Right lobe of liver (tissue), 6 donors: ENCODE results near the gene CA14. TPM values are rescaled to one million over a fixed set of nuclear protein-coding genes. Genes with fewer than 3 reads are reported as not detected.

Experiments
- ATAC-seq, 4 donors: fragments of 200-7000 bp; cut with Tn5 transposase; one replicate each; pipeline ENCODE4 v1.9.1; 2020; ENCODE audit warnings: mild to moderate bottlenecking in 4 of 4, moderate library complexity in 4 of 4
- DNase-seq, 3 donors: peaks; one replicate each; pipeline ENCODE4 v3.0.0-alpha.2; 2020
- H3K27ac ChIP-seq, 3 donors: fragments of 200-600 bp; one replicate each; pipeline ENCODE4 v1.8.0; 2022
- H3K27me3 ChIP-seq, 2 donors: fragments of 200-600 bp; one replicate each; pipeline ENCODE4 v1.8.0; 2022
- H3K36me3 ChIP-seq, 4 donors: fragments of 200-600 bp; sonication (generic) in 1 of 4; one replicate each; pipeline versions ENCODE4 v1.5.1 to v1.8.0; 2017 to 2022; ENCODE audit warnings: control low read depth in 1 of 4
- H3K4me1 ChIP-seq, 4 donors: fragments of 200-600 bp; sonication (generic) in 1 of 4; one replicate each; pipeline versions ENCODE4 v1.5.1 to v1.8.0; 2017 to 2022; ENCODE audit warnings: control low read depth in 1 of 4
- H3K4me3 ChIP-seq, 3 donors: fragments of 200-600 bp; one replicate each; pipeline ENCODE4 v1.8.0; 2022
- H3K9me3 ChIP-seq, 4 donors: fragments of 200-600 bp; sonication (generic) in 1 of 4; one replicate each; pipeline versions ENCODE4 v1.5.1 to v1.8.0; 2017 to 2022; ENCODE audit warnings: control low read depth in 1 of 4
- CTCF ChIP-seq, 4 donors: fragments of 200-600 bp in 3 of 4; fragments of 450-650 bp in 1 of 4; IDR thresholded peaks; one replicate each; pipeline versions ENCODE4 v1.5.1 to v1.8.0; 2016 to 2022; ENCODE audit warnings: antibody characterized with exemption in 4 of 4, mild to moderate bottlenecking in 2 of 4
- POLR2A ChIP-seq: fragments of 450-650 bp; IDR thresholded peaks from one replicate; pipeline ENCODE4 v1.6.1; 2017; ENCODE audit warnings: antibody characterized with exemption, mild to moderate bottlenecking
- WGBS: methylation state at CpG from one replicate; pipeline ENCODE4 v1.1.6; 2018; ENCODE audit warnings: low coverage, low lambda C conversion rate; ENCODE audit not compliant: insufficient coverage; ENCODE audit errors: missing lambda C conversion rate; 5-methylcytosine and 5-hydroxymethylcytosine counted together
- intact Hi-C, 2 donors: fragments of 100-400 bp; cut with DNase I; formaldehyde crosslinking; loops; one replicate each; pipeline versions ENCODE4 v1.11.2 to v1.14.1; 2022
- total RNA-seq, 6 experiments: library from RNA; depleted of rRNA in 2 of 6; stranded (reverse); fragments of >200 nt in 2 of 6; fragmentation: NEBNext Ultra II Directional in 3 of 6; extraction: Animal tissue kit (Norgen Biotek cat#: 25700) in 3 of 6; gene quantifications; one replicate each; pipeline versions ENCODE4 v1.1.0 to v1.2.4, GENCODE V29; 2016 to 2023
- donor health status: DM: no; HTN: yes; CAD: no.
- donor health status: DM: no; HTN: no; CAD: no.
- donor health status: DM: no; HTN: no; CAD: no.
- donor health status: DM: no; HTN: yes; CAD: no.
- donor health status: DM: no; HTN: yes; CAD: no.

The CA14 gene
- total RNA-seq, 6 experiments from 2014 or later = 0.20 to 4.8 (median 0.56) TPM; not detected in 1

GRCh38 chr1:150249936-150250335 is 7.6 kb upstream of the CA14 start:
- no peak for ATAC-seq
- Histone ChIP-seq H3K27me3 (no peaks in the 10 kb centered on the region), H3K27ac (no peak overlapping the region), H3K9me3 (no peaks in the 10 kb centered on the region), H3K4me1 (no peaks in the 10 kb centered on the region), H3K4me3 (no peak overlapping the region), H3K36me3 (no peaks in the 10 kb centered on the region)
- intact Hi-C loops = no loop called here
- no peak for DNase-seq
- WGBS = 68% methylated on average over 2 of the region's 2 CpGs
- TF ChIP-seq CTCF (IDR thresholded peaks at IDR 0.05) (no peak), POLR2A (no peak)

DNA sequence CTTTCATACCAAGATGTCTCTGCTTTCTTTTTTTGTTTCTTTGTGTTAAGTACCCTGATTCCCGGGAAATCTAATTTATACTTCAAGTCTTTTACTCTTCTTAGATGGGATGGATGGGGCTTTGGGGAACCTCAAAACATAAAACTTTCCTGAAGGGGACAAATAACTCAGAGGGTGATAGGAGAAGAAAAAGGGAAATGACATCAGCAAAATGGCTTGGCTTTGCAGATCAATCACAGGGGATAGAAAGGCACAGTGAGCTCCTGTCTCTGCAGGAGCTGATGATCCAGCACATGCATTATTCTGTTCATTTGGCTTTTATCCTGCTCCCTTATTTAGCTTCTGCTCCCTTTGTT is 1.4 kb upstream of the CA14 start:
- ATAC-seq = no peak
- H3K27ac ChIP-seq = peak overlapping the region in 1 of 3 donors; percentile 88
- DNase-seq = no peak
- intact Hi-C loops = no loop called here
- H3K9me3 ChIP-seq = no peaks in the 10 kb centered on the region
- no peak for TF ChIP-seq POLR2A
- no peak for TF ChIP-seq CTCF (IDR thresholded peaks at IDR 0.05)
- peaks cover 0 to 52% (median 23%) of the 10 kb centered on the region in 4 donors for H3K4me1 ChIP-seq
- H3K36me3 ChIP-seq = no peaks in the 10 kb centered on the region
- 0% methylated on average over 1 of the region's 1 CpG for WGBS
- H3K4me3 ChIP-seq = peak overlapping the region in 1 of 3 donors; percentile 37
- no peaks in the 10 kb centered on the region for H3K27me3 ChIP-seq

GRCh38 chr1:150256554-150257341 is 826 bp upstream of the CA14 start:
- TF ChIP-seq POLR2A (no peak), CTCF (IDR thresholded peaks at IDR 0.05) (no peak)
- H3K9me3 ChIP-seq = no peaks in the 10 kb centered on the region
- peak; percentile 50 to 66 (median 58) for ATAC-seq
- DNase-seq = peak; percentile 45 to 90 (median 84)
- peak overlapping the region in 2 of 3 donors; percentile 53 to 88 for H3K27ac ChIP-seq
- WGBS = 21% methylated on average over 7 of the region's 14 CpGs
- intact Hi-C loops = no loop called here
- no peaks in the 10 kb centered on the region for H3K27me3 ChIP-seq
- H3K36me3 ChIP-seq = no peaks in the 10 kb centered on the region
- peak overlapping the region in 1 of 3 donors; percentile 37 for H3K4me3 ChIP-seq
- peaks cover 0 to 58% (median 23%) of the 10 kb centered on the region in 4 donors for H3K4me1 ChIP-seq

DNA sequence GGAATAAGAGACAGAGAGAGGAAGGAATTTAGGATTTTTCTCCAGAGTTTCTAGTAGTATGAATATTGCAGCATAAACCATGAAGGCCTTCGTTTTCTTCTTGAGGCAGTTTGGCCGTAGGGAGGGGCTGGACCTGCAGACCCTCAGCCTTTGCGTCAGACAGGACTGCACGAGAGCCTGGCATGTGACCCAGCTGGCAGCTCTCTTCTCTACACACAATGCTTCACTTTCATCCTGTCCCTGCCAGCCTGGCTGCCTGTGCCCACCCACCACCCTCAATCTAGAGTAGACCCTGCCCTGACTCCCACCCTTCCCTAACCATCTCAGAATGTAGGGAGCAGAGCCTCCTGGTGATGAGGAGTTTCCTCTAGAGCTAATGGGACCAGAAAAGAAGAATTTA is 1.6 kb downstream of the CA14 start:
- ATAC-seq (peak in 1 of 4 donors; percentile 4), DNase-seq (peak in 2 of 3 donors; percentile 65 to 75)
- no peak for TF ChIP-seq CTCF (IDR thresholded peaks at IDR 0.05)
- no peak for TF ChIP-seq POLR2A
- H3K27me3 ChIP-seq = no peaks in the 10 kb centered on the region
- peak overlapping the region in 1 of 3 donors; percentile 40 for H3K4me3 ChIP-seq
- WGBS = 21% methylated on average over 4 of the region's 4 CpGs
- peak overlapping the region in 2 of 3 donors; percentile 0 to 88 for H3K27ac ChIP-seq
- intact Hi-C loops = no loop called here
- H3K36me3 ChIP-seq = peaks cover 0 to 1% (median 0%) of the 10 kb centered on the region in 4 donors
- no peaks in the 10 kb centered on the region for H3K9me3 ChIP-seq
- peaks cover 0 to 58% (median 23%) of the 10 kb centered on the region in 4 donors for H3K4me1 ChIP-seq
